Endothelial cell of umbilical vein (primary cell): ENCODE results near the gene POLR2C.

Experiments used
- CTCF ChIP-seq, 2 donors: IDR thresholded peaks; 1 replicate in 1 of 2; 2 replicates in 1 of 2; pipeline ENCODE4 v1.5.1; 2011; ENCODE audit warnings: low read length in 2 of 2, mild to moderate bottlenecking in 2 of 2, moderate library complexity in 2 of 2, control low read depth in 1 of 2, inconsistent platforms in 1 of 2, low read depth in 1 of 2; ENCODE audit not compliant: insufficient read depth in 1 of 2; ENCODE audit errors: extremely low read depth in 1 of 2
- JUN ChIP-seq: IDR thresholded peaks from 2 replicates; pipeline ENCODE4 v1.6.1; 2011; ENCODE audit warnings: borderline replicate concordance, low read depth; ENCODE audit not compliant: insufficient read length, insufficient read depth
- POLR2AphosphoS5 ChIP-seq: IDR thresholded peaks from 2 replicates; pipeline ENCODE4 v1.6.1; 2012; ENCODE audit warnings: low read depth, mild to moderate bottlenecking, control low read depth, low read length, moderate library complexity; ENCODE audit not compliant: insufficient read depth

- TF ChIP-seq POLR2AphosphoS5 (no peak), CTCF (IDR thresholded peaks at IDR 0.05; ENCODE audit: extremely low read depth in 1 of 2, insufficient read depth in 1 of 2, low read depth in 1 of 2, low read length in 2 of 2) (no peak), JUN (no peak)
Measured at GRCh38 chr16:57497121-57497520, 34.6 kb downstream of the POLR2C start.
